Medulla oblongata (tissue), 1 donor: Measurements from ENCODE around the gene METTL26.

Experiments used
- DNase-seq: peaks from one replicate; pipeline ENCODE4 v3.0.0-alpha.2; 2015; ENCODE audit errors: extremely low spot score

Gene METTL26

GRCh38 chr16:674968-675883 is 39.1 kb upstream of the METTL26 start, which contains the start of gene RHBDL1:
RHBDL1 (plus strand) TSS chr16:675671; CDS start chr16:675791, 120 bp downstream.
- DNase-seq, result peak; percentile 19

- no peak for DNase-seq
Measured at GRCh38 chr16:674214-674881, 38.2 kb upstream of the METTL26 start.

- no peak for DNase-seq
Measured at GRCh38 chr16:673399-673991, 37.4 kb upstream of the METTL26 start.

GRCh38 chr16:672851-673250 is 36.7 kb upstream of the METTL26 start:
- DNase-seq, result no peak

GRCh38 chr16:672371-672770 is 36.3 kb upstream of the METTL26 start:
- no peak for DNase-seq

GRCh38 chr16:671353-672131 is 35.4 kb upstream of the METTL26 start:
- no peak for DNase-seq

GRCh38 chr16:670485-671352 is 34.6 kb upstream of the METTL26 start:
- DNase-seq, result no peak

- DNase-seq, result no peak
Measured at GRCh38 chr16:669666-670065, 33.6 kb upstream of the METTL26 start.

GRCh38 chr16:668519-669171 is 32.5 kb upstream of the METTL26 start:
- no peak for DNase-seq

GRCh38 chr16:667780-668518 is 31.8 kb upstream of the METTL26 start, which contains the start of gene RHOT2:
RHOT2 (plus strand) TSS chr16:668132; CDS start chr16:668200, 68 bp downstream.
- peak; percentile 93 for DNase-seq

GRCh38 chr16:667113-667779 is 31.1 kb upstream of the METTL26 start:
- DNase-seq, result no peak

GRCh38 chr16:666572-666971 is 30.5 kb upstream of the METTL26 start:
- DNase-seq, result no peak

- no peak for DNase-seq
Measured at GRCh38 chr16:662597-662996, 26.5 kb upstream of the METTL26 start.

- no peak for DNase-seq
Measured at GRCh38 chr16:662095-662494, 26.0 kb upstream of the METTL26 start.

GRCh38 chr16:661184-661821 is 25.2 kb upstream of the METTL26 start:
- no peak for DNase-seq

- peak; percentile 85 for DNase-seq
Measured at GRCh38 chr16:660459-661183, 24.5 kb upstream of the METTL26 start.

GRCh38 chr16:660132-660458 is 24.0 kb upstream of the METTL26 start:
- DNase-seq, result no peak

- no peak for DNase-seq
Measured at GRCh38 chr16:659618-660017, 23.5 kb upstream of the METTL26 start.
